ENCODE results near the gene CFAP43.

The CFAP43 gene

DNA sequence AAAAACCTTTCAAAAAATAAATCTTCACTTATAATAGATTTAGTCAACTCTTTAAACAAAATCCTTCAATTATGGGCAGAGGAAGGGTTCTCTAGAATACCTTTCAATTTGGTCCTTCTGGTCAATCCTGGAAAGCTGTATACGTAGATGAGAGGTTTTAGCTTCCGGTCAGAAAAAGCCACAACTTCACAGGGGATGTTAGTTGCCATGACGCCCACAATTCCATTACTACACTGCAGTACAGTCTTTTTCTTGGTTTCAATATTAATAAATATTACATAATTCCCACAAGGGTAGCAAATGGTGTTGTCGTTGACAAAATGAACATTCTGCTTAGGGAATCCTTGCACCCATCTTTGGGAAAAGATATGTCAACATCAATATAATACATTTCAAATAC, 1.7 kb downstream of the CFAP43 start:
- Histone ChIP-seq H3K4me3 (ENCODE audit: low read depth, low read length) (no peak overlapping the region), H3K36me3 (replicated peaks) (no peaks in the 10 kb centered on the region), H3K27me3 (replicated peaks) (peaks cover 2% of the 10 kb centered on the region), H3K27ac (no peak overlapping the region)
- DNase-seq = no peak
- in situ Hi-C loops (cut with HindIII; ENCODE audit: low pct_ligation_motif_present, low sequenced_read_pairs) = no loop called here
- TF ChIP-seq, protein P1, sequence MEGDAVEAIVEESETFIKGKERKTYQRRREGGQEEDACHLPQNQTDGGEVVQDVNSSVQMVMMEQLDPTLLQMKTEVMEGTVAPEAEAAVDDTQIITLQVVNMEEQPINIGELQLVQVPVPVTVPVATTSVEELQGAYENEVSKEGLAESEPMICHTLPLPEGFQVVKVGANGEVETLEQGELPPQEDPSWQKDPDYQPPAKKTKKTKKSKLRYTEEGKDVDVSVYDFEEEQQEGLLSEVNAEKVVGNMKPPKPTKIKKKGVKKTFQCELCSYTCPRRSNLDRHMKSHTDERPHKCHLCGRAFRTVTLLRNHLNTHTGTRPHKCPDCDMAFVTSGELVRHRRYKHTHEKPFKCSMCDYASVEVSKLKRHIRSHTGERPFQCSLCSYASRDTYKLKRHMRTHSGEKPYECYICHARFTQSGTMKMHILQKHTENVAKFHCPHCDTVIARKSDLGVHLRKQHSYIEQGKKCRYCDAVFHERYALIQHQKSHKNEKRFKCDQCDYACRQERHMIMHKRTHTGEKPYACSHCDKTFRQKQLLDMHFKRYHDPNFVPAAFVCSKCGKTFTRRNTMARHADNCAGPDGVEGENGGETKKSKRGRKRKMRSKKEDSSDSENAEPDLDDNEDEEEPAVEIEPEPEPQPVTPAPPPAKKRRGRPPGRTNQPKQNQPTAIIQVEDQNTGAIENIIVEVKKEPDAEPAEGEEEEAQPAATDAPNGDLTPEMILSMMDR (IDR thresholded peaks at IDR 0.05; ENCODE audit: low read depth, low read length, missing control alignments) = no peak

DNA sequence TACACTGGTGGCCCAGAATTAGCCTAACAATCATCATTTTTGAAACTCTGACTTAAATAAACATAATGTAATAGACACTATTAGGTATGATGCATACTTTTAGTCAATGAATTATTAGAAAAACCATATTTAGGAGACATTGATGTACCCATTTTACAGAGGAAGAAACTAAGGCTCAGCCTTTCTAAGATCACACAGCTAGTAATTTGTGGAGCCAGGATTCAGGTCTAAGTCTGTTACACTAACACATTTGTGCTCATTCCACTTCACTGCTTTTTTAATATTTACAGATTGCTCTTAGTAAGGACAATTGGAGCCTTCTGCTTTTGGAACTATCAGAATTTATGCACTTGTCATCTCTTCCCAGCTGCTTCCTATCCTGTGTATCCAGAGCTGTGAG, 8.9 kb downstream of the CFAP43 start:
- TF ChIP-seq, protein P1 (IDR thresholded peaks at IDR 0.05; ENCODE audit: low read depth, low read length, missing control alignments) = no peak
- no peak for DNase-seq
- H3K27ac ChIP-seq = no peak overlapping the region
- H3K4me3 ChIP-seq (ENCODE audit: low read depth, low read length) = no peak overlapping the region
- H3K27me3 ChIP-seq (replicated peaks) = peaks cover 4% of the 10 kb centered on the region
- in situ Hi-C loops (cut with HindIII; ENCODE audit: low pct_ligation_motif_present, low sequenced_read_pairs) = no loop called here
- no peaks in the 10 kb centered on the region for H3K36me3 ChIP-seq (replicated peaks)

DNA sequence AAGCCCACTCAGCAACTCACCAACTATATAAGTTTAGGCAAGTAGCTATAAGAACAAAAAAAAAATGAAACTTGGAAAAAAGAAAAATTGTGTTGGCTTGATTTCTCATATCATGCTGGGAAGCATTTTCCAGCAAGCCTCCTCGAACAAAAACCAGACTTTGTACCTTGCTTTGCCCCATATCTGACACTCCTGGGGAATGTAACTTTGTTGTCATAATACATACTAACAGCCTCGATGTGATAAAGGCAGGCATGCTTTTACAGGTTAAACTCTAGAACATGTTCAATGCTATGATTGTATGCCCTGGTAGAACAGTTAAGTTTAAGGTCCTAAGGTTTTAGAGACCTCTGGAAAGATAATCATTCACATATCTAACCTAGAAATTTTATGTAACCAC, 11.6 kb downstream of the CFAP43 start:
- Histone ChIP-seq H3K27ac (no peak overlapping the region), H3K4me3 (ENCODE audit: low read depth, low read length) (no peak overlapping the region), H3K27me3 (replicated peaks) (peaks cover 2% of the 10 kb centered on the region), H3K36me3 (replicated peaks) (no peaks in the 10 kb centered on the region)
- DNase-seq = no peak
- in situ Hi-C loops (cut with HindIII; ENCODE audit: low pct_ligation_motif_present, low sequenced_read_pairs) = no loop called here
- TF ChIP-seq, protein P1 (IDR thresholded peaks at IDR 0.05; ENCODE audit: low read depth, low read length, missing control alignments) = no peak

DNA sequence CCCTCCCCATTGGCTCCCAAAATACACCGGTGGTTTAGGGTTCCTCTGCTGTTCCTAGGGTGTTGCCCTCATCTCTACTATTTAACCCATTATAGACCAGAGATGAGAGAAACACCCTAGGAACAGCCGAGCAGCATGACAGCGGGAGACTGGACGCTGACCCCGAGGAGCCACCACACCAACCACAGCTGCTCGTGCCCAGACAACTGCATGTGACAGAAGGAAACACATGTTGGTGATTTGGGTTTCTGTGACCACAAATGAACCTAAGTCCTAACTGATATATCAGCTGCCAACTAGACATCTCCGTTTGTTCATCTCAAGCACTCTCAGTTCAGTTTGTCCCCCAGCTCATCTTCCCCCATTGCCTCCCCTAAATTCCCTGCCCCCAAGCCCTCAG, 13.4 kb downstream of the CFAP43 start:
- no peaks in the 10 kb centered on the region for H3K36me3 ChIP-seq (replicated peaks)
- no peak overlapping the region for H3K27ac ChIP-seq
- H3K4me3 ChIP-seq (ENCODE audit: low read depth, low read length) = no peak overlapping the region
- TF ChIP-seq, protein P1 (IDR thresholded peaks at IDR 0.05; ENCODE audit: low read depth, low read length, missing control alignments) = no peak
- in situ Hi-C loops (cut with HindIII; ENCODE audit: low pct_ligation_motif_present, low sequenced_read_pairs) = no loop called here
- no peak for DNase-seq
- H3K27me3 ChIP-seq (replicated peaks) = peaks cover 2% of the 10 kb centered on the region

DNA sequence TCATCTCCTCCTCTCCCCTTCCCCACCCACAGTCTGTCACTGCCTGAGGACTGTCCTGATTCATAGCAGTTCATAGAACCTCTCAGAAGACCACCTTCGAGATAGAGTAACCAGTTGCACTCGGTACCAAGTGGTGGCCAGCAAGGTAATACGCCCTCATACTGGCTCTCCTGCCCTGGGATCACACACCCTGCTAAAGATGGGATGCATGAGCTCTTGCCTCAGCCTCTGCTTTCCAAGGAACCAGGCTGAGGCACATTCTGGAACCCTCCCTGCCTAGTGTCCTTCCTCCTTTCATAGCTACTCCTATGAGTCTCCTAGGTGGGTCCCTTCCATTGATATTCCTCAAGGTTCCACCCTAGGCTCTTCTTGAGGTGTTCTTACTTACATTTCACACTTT, 15.5 kb downstream of the CFAP43 start:
- Histone ChIP-seq H3K27me3 (replicated peaks) (peaks cover 7% of the 10 kb centered on the region), H3K27ac (no peak overlapping the region), H3K36me3 (replicated peaks) (no peaks in the 10 kb centered on the region), H3K4me3 (ENCODE audit: low read depth, low read length) (no peak overlapping the region)
- DNase-seq = no peak
- in situ Hi-C loops (cut with HindIII; ENCODE audit: low pct_ligation_motif_present, low sequenced_read_pairs) = no loop called here
- TF ChIP-seq, protein P1 (IDR thresholded peaks at IDR 0.05; ENCODE audit: low read depth, low read length, missing control alignments) = no peak

DNA sequence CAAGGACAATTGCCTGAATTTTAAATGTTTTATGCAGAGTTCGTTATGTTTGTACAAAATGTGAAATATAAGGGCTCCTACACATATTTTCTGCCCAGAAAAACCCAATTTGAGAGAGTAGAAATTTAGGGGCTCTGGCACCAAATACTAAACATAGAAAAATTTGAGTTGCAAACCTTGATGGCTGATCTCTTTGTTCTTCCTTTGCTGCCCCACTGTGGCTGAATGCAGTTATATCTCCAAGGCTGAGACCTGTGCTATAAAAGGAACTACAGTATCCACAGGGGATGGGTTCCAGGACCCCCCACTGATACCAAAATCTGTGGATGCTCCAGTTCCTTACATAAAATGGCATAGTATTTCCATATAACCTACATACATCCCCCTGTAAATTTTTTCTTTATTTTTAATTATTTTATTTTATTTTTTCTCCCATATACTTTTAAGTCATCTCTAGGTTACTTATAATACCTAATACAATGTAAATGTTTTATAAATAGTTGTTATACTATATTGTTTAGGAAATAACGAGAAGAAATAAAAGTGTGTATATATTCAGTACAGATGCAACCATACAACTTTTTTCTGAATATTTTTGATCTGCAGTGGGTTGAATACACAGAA, 22.5 kb downstream of the CFAP43 start:
- DNase-seq = peak; percentile 49
- in situ Hi-C loops (cut with HindIII; ENCODE audit: low pct_ligation_motif_present, low sequenced_read_pairs) = no loop called here
- H3K36me3 ChIP-seq (replicated peaks) = no peaks in the 10 kb centered on the region
- no peak overlapping the region for H3K27ac ChIP-seq
- H3K27me3 ChIP-seq (replicated peaks) = peaks cover 5% of the 10 kb centered on the region
- TF ChIP-seq, protein P1 (IDR thresholded peaks at IDR 0.05; ENCODE audit: low read depth, low read length, missing control alignments) = peak; percentile 78
- H3K4me3 ChIP-seq (ENCODE audit: low read depth, low read length) = no peak overlapping the region

Measured in brain microvascular endothelial cell (primary cell).